HCT116 (cell line): ENCODE measurements around the gene KRTAP1-4.

Source experiments
- CBX3 ChIP-seq: IDR thresholded peaks from 2 replicates; pipeline ENCODE4 v1.6.1; 2012; ENCODE audit warnings: low read depth
- CEBPB ChIP-seq: IDR thresholded peaks from 2 replicates; pipeline ENCODE4 v1.6.1; 2012; ENCODE audit warnings: low read depth
- EGR1 ChIP-seq: IDR thresholded peaks from 2 replicates; pipeline ENCODE4 v1.6.1; 2012; ENCODE audit warnings: low read depth
- EZH2 ChIP-seq: fragments of 200-600 bp; sonication (generic); IDR thresholded peaks from 2 replicates; pipeline ENCODE4 v1.6.1; 2017; ENCODE audit warnings: antibody characterized with exemption, mixed run types
- EZH2phosphoT487 ChIP-seq: fragments of 200-600 bp; IDR thresholded peaks from 2 replicates; pipeline ENCODE4 v1.6.1; 2018; ENCODE audit warnings: antibody characterized with exemption, borderline replicate concordance
- FOSL1 ChIP-seq: IDR thresholded peaks from 2 replicates; pipeline ENCODE4 v1.6.1; 2012; ENCODE audit warnings: low read depth
- MAX ChIP-seq: IDR thresholded peaks from 2 replicates; pipeline ENCODE4 v1.6.1; 2012
- POLR2A ChIP-seq: IDR thresholded peaks from 2 replicates; pipeline ENCODE4 v1.7.0; 2011; ENCODE audit warnings: borderline replicate concordance; ENCODE audit not compliant: insufficient read depth, insufficient read length; ENCODE audit errors: extremely low read depth
- POLR2AphosphoS5 ChIP-seq: IDR thresholded peaks from 2 replicates; pipeline ENCODE4 v1.6.1; 2011; ENCODE audit warnings: mild to moderate bottlenecking, low read depth, low read length, moderate library complexity
- SIN3A ChIP-seq: IDR thresholded peaks from 2 replicates; pipeline ENCODE4 v1.6.1; 2012; ENCODE audit warnings: low read depth
- SRF ChIP-seq: IDR thresholded peaks from 2 replicates; pipeline ENCODE4 v1.6.1; 2012; ENCODE audit warnings: low read depth
- TF ChIP-seq, protein P1 (sequence below): IDR thresholded peaks from 2 replicates; pipeline ENCODE4 v1.6.1; 2011; ENCODE audit warnings: mild to moderate bottlenecking, low read length, moderate library complexity; ENCODE audit not compliant: insufficient replicate concordance; ENCODE audit errors: extremely low read depth
- TF ChIP-seq, protein P2 (sequence below), 3 experiments: fragments of 200-600 bp in 1 of 3; sonication (generic) in 1 of 3; IDR thresholded peaks in 2 of 3; conservative IDR thresholded peaks in 1 of 3; 2 replicates each; pipeline ENCODE4 v1.5.1; 2012 to 2017; ENCODE audit warnings: low read depth in 2 of 3, low read length in 2 of 3, antibody characterized with exemption in 1 of 3, borderline replicate concordance in 1 of 3, control low read depth in 1 of 3, mild to moderate bottlenecking in 1 of 3, mixed read lengths in 1 of 3, mixed run types in 1 of 3, moderate library complexity in 1 of 3; ENCODE audit not compliant: insufficient read depth in 1 of 3

DNA sequence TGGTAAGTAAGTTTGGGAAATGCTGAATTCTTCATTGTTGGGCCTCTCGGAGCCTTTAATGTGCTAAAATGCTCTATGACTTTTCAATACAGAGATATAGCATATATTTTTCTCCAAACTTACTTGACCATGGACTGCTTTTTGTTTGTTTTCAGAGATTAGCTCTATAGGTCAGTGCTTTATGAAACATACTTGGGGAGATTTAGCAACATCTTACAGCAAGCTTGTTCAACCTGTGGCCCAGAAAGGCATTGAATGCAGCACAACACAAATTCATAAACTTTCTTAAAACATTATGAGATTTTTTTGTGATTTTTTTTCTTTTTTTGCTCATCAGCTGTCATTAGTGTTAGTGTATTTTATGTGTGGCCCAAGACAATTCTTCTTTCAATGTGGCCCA is 20.1 kb downstream of the KRTAP1-4 start:
- TF ChIP-seq POLR2AphosphoS5 = no peak
- no peak for TF ChIP-seq FOSL1
- no peak for TF ChIP-seq POLR2A
- TF ChIP-seq, protein P1, sequence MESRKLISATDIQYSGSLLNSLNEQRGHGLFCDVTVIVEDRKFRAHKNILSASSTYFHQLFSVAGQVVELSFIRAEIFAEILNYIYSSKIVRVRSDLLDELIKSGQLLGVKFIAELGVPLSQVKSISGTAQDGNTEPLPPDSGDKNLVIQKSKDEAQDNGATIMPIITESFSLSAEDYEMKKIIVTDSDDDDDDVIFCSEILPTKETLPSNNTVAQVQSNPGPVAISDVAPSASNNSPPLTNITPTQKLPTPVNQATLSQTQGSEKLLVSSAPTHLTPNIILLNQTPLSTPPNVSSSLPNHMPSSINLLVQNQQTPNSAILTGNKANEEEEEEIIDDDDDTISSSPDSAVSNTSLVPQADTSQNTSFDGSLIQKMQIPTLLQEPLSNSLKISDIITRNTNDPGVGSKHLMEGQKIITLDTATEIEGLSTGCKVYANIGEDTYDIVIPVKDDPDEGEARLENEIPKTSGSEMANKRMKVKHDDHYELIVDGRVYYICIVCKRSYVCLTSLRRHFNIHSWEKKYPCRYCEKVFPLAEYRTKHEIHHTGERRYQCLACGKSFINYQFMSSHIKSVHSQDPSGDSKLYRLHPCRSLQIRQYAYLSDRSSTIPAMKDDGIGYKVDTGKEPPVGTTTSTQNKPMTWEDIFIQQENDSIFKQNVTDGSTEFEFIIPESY = no peak
- TF ChIP-seq, protein P2, sequence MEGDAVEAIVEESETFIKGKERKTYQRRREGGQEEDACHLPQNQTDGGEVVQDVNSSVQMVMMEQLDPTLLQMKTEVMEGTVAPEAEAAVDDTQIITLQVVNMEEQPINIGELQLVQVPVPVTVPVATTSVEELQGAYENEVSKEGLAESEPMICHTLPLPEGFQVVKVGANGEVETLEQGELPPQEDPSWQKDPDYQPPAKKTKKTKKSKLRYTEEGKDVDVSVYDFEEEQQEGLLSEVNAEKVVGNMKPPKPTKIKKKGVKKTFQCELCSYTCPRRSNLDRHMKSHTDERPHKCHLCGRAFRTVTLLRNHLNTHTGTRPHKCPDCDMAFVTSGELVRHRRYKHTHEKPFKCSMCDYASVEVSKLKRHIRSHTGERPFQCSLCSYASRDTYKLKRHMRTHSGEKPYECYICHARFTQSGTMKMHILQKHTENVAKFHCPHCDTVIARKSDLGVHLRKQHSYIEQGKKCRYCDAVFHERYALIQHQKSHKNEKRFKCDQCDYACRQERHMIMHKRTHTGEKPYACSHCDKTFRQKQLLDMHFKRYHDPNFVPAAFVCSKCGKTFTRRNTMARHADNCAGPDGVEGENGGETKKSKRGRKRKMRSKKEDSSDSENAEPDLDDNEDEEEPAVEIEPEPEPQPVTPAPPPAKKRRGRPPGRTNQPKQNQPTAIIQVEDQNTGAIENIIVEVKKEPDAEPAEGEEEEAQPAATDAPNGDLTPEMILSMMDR (IDR thresholded peaks at IDR 0.05 in 2 of 3, conservative IDR thresholded peaks at IDR 0.05 in 1 of 3; ENCODE audit: borderline replicate concordance in 1 of 3, insufficient read depth in 1 of 3, low read depth in 2 of 3, low read length in 2 of 3) = no peak
- no peak for TF ChIP-seq CEBPB
- TF ChIP-seq EZH2 = no peak
- no peak for TF ChIP-seq SRF
- no peak for TF ChIP-seq SIN3A
- TF ChIP-seq EGR1 = no peak
- no peak for TF ChIP-seq EZH2phosphoT487
- no peak for TF ChIP-seq CBX3
- no peak for TF ChIP-seq MAX
